DLD1 (cell line): ENCODE results near the gene EN2.

Experiments used
- in situ Hi-C: cut with HindIII; loops from 2 replicates; pipeline ENCODE4 v1.10.0; 2017; ENCODE audit warnings: low sequenced_read_pairs

Gene EN2

DNA sequence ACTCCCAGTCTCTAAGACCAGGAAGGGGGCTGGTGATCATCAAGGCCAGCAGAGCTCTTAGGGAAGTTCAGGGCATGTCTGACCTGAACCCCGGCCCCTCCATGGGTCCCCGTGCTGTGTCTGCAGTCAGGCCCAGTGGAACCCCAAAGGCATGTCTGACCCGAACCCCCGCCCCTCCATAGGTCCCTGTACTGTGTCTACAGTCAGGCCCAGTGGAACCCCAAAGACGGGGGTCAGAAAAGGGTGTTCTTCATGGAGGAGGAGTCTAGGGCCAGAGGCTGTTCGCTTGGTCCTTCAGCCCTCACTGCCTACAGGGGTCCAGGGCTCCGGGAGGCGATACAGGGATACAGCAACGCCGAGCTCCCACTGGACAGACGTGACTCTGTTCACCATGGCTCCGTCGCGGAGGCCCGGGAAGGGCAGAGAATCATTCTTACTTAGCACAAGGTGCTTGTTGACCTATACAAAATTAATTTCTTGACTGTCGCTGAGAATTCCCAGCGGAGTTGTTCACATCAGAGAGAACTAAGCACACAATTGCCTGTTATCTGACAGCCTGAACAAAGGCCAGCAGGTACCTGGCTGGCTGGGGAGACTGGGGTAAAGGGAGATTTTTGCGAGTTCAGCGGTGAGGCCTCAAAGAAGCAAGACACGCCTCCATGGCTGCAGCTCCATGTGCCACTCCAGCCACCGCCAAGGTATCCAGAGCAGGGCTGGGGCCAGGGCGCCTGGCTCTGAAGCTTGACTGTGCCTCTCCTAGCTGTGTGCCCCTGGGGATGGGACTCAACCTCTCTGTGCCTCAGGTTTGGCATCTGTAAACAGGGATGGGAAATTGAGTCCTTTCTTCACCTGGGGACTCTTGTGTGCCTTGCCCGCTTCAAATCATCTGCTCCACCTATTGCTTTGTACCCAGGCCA lies 26.8 kb downstream of the EN2 start:
- in situ Hi-C loops: no loop called here

DNA sequence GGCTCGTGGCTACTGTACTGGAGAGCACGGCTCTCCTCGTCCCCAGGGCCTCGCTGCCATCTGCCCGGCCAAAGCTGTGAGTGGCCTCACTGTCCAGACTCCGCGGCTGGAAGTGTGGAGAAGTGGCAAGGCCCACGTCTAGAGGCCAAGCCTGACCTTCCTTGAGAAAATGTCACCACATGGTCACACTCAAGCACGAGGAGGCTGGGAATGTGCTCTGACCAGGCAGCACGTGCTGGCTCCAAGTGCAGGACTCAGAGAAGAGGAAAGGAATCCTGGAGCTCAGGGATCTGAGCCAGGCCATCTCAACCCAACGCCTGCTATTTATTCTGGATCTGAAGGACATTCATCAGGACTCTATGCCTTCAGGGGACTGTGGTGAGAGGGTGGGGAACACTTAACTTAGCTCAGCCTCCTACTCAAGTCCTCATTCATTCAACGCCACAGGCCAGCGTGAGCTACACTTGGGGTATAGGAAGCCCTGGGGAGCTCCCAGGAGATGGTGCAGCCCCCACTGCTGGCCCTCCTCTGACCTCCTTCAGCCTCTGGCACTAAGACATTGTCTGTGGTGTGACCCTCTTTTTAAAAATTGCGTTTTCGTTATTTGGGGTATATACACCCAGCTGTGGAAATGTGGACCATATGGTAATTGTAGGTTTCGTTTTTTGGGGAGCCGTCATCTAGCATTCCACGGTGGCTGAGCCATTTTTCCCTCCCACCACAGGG lies 29.0 kb downstream of the EN2 start:
- in situ Hi-C loops: no loop called here

DNA sequence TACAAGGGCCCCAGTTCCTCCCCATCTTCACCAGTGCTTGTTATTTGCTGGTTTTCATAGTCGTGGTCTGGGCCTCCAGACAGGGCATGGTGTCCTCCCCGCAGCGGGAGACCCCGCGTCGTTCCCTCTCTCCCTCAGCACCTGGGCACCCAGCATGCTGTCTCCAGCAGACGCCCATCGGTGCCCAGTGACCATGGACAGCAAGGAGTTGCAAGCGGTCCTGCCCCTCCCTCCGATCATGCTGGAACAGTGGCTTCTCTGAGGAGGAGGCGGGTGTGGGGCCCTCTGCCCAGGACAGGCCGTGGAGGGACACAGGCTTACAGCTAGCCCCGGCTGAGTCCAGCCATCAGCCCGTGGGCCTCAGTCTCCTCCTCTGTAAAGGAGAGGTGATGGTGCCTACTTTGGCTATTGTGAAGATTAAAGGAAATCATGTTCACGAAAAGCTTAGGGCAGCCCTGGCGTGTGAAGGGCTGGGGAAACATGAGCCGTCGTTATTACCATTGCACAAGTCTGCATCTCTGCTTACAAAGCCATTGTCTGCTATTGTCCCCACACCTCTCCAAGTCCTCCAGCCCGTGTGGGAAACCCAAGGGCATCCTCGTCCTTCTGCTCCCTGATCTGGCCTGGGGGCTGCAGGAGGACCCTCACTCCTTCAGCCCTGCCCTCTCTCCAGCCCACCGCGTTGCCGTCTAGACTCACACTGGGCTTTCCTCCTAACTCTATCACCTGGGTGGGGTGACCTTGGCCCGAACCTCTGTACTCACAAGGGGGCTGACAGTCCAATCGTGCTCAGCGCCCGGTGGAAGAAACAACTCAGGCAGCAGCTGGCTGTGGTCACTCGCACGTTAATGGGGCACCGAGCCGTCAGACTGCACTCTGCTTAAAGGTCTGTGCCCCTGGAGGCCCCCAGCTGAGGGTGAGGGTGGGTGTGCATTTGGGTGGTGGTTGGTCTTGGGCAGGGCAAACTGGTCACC lies 29.9 kb downstream of the EN2 start:
- in situ Hi-C loops: no loop called here

DNA sequence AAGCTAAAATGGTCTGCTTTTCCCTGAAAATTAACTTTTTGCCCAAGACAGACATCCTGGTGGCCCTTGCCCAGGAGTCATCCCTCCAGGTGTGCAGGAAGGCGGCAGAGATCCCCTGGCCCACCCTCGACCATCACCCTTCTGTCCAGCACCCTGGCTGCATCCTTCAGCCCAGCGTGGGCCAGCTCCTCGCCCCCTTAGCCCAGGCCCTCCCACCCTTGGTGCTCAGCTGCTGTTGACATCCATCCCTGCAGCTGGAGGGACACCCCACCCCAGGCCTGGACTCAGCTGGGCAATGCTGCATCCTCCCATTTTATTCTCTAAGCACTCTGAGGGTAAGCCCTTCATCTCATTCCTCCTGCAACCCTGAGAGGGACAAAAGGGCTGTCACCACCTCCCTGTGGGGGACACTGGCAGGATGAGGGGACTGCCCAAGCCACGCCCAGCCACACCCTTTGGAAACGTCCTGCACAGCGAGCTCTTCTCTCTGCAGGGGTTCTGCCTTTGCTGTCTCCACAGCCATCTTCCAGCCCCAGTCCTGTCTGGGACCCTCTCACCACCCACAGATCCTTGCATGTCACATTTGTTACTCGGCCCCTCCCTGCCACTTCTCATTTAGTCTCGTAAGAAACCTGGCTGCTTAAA lies 30.7 kb downstream of the EN2 start:
- in situ Hi-C loops: no loop called here

DNA sequence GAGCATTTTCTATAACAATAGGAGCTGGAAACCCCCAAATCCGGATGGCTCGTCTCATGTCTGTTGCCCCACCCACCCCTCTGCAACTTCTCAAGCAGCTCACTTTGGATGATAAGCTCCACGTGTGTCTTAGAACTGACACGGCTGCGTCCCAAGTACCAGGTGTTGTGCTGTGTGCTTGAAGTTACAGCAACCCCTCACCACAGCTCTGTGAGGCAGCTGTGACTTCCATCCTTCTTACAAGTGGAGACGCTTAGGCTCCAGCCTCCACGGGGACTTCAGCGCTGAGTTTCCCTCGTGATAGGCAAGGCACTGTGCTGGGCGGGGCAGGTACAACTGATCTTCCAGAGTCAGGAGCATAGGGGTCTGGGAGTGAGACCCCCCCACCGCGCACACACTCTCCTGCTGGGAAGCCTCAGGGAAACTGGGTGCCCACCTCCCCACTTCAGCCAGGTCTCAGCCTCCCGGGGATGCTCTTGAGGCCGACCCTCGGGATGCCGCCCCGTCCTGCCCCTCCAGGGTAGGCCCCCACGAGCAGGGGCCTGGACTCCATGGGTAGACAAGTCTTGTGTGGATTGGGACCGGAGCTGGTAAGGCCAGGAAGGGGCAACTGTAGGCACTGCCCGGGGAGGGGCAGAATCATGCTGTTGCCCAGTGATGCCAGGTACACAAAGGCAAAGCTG lies 31.4 kb downstream of the EN2 start:
- in situ Hi-C loops: no loop called here

DNA sequence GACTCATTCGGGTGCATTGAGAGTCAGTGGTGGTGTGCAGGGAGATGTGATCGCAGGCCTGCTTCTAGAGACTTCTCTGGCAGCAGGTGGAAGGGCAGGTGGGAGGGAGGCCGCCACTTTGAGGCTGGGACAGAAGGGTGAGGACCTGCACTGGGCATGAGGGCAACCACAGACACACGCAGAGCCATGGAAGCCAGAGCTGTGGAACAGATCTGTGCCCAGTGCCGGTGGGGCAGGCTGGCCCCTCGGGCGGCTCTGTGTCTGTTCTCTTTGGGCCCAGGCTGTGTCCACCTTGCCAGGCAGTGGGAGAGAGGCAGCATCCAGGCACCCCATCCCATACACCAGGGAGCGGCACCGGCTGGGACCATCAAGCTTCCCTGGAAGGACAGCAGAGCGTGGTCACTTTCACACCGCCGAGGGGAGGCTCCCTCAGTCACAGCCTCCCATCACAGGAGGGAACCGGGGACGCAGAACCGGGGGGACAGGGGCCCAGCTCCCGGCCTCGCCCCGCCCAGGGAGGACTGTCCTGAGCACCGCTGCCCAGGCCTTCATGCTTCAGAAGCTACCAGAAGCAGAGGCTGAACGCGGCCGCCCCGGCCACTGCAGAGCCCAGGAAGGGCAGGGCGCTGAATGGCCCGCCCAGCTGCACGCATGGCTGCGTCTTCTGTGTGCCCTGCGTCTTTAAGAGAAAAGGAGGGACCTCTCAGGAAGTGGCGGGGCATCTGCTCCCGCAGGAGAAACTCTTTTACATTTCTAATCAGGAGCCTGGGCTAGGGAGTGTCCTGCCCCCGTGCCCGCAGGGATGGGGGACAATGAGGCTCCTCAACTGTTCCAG lies 32.1 kb downstream of the EN2 start:
- in situ Hi-C loops: no loop called here

DNA sequence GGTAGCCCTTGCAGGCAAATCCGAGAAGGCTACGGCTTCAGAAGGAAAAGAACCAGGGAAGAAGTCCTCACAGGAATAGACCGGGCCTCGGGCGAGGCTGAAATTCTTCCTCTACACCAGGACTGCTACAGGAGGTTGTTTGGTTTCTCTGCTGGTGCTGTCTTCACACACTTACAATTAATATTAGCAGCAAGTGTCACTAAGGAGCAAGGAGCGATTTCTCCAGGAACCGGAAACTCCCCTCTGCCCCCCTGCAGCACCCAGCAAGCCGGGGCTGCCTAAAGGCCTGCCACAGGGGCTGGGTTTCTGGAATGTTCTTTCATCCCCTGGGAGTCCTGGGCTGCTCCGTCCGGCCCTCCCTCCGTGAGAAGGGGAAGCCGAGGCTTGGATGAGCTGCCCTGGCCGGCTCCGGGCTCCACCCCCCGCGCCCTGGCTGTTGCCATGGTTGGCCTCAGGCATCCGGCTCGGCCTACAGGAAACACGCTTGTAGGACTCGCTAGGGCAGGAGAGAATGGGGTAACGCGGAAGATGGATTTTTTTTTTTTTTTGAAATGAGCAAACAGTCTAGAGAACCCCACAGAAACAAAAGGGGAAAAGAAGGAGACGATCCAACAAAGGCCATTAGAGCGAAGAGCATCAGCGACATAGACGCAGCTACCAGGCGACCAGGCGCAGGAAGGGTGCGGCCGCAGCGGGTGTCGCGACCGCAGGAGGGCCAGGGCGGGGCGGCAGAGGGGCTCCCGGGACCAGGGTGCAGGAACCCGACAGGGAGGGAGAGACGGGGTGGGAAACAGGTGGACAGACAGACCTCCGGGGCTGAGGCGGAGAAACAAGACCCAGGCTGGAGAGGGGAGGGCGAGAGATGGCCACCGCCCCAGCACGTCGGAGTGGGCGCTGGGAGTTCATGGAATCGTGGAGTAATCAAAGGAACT lies 33.0 kb downstream of the EN2 start:
- in situ Hi-C loops: no loop called here

DNA sequence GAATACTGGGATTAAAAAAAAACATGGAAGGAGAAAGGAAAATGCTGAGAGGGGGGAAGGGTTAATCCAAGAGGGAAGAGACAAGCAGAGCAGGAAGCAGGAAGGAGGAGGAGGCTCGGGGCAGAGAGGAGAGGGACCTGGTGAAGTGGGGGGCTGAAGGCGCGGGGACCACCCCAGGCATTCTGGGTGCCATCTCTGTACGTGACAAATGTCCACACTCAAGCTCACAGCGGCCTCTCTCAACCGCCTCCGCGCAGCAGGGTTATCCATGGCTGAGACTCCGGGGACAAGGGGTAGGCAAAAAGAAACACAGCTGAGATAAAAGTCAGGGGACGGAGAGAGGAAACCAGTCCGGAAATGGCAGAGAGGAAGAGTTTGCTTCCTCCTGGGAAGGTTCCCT lies 33.9 kb downstream of the EN2 start:
- in situ Hi-C loops: no loop called here

DNA sequence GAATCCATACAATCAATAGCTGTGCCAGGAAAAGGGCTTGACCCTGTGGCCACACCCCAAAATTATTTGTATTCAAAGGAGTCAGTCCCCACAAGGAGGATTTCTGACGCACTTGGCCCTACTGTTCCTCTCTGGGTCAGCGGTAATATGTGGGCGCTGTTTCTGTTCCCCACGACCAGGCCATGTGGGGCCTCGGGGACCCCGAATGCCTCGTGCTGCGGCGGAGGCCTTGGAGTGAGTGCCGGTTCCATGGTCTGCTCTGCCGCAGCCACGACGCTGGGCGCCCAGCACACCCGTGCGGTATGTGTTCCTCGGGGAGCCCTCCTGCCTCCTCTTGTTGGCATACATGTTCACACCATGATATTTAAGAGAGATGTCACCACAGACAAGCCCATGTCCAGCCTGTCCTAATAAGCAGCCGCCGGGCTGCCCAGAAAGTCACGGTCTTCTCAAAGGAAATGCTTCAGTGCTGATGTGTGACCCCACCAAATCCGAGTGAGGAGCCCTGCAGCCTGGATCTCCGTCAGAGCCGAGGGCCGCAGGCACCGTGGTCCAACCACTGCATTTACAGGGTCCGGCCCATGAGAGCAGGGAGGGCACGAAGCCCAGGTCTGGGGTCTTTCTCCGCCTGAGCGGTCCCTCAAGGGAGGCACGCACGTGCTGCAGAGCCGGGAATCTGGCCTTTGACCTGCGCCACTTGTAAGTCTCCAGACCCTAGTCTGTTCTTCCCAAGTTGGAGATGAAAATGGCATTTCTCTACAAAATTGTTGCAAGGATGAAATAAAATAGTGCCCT lies 36.0 kb downstream of the EN2 start:
- in situ Hi-C loops: no loop called here

DNA sequence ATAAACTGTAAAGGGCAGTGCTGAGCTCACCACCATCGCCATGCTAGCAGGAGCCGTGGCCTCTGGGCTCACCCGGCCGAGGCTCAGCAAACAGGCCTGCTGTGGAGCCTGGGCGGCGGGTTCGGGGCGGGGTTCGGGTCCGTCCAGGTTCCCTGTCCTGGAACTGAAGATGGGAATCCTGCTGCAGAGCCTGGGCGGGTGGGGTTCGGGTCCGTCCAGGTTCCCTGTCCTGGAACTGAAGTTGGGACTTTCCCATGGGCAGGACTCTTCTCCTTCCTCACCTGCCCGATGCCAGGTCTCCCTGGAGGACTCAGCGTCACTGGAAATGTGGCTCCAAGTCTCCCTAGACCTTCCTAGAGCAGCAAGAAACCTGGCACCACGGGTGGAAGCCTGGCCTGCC lies 36.6 kb downstream of the EN2 start:
- in situ Hi-C loops: no loop called here

DNA sequence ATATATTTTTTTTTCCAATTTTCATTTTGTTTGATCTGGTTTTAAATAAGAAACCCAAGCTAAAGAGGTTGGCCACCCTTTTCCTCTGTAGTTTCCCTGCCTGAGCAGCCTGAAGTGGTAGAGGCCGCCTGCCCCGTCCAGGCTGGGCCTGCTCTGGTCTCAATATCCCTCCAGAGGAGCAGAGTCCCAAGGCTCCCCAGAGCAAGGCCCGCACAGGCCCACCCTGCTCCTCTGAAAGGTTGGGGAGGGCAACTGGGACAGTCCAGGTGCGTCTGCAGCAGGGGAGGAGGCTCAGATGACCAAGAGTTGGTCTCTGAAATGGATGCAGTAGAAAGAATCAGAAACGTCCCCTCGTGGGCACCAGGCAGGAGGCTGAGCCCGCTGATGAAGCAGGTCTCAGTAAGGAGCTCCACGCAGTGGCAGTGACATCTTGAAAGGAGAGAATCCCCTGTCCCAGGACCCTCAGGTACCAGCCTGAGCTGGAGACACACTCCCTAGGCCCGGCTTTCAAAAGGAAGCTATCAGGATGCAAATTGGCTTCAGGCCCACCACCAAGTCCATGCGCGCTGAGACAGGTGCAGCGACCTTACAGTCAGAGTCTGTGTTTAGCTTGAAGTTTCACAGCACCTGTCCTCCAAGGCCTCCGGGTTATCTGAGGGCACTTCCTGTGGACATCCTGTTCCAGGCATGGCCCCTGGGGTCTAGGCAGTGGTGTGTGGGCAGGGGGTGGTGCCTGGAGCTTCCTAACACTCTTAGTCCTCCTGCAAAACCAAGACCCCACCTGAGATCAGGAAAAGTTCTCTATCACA lies 37.7 kb downstream of the EN2 start:
- in situ Hi-C loops: loop anchor here (5.0 kb wide), 1 partner anchor 42 kb away; no protein-coding TSS in a partner anchor

DNA sequence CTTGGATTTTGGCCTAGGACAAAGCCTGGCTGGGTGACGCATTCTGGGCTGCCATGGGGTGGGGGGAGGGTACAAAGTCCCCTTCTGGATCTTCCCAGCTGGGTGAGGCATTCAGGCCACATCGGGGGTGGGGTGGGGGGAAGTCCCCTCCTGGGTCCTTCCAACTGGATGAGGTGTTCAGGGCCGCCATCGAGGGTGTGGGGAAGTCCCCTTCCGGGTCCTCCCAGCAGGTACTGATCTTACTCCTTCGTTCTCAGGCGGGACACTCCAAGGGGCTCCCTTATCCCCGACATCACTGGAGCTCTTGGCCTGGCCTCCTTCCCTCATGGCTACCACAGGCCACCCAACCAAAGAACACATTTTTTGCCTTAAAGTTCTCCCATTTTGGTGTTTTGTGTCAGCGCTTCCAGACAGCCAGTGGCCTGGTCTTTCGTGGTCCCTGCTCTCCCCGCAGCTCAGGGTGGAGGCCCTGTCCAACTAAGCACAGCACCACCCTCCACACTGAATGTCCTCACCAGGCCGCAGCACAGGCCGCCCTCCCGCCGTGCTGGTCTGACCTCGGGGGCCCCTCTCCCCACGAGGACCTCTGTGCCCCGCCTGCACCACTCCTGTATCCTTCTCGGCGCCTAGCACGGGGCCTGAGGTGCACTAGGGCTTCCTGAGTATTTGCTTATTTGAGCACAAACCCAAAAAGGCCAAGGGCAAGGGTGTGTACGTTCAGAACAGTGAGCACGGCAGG lies 38.5 kb downstream of the EN2 start:
- in situ Hi-C loops: loop anchor here (5.0 kb wide), 1 partner anchor 41 kb away; no protein-coding TSS in a partner anchor

DNA sequence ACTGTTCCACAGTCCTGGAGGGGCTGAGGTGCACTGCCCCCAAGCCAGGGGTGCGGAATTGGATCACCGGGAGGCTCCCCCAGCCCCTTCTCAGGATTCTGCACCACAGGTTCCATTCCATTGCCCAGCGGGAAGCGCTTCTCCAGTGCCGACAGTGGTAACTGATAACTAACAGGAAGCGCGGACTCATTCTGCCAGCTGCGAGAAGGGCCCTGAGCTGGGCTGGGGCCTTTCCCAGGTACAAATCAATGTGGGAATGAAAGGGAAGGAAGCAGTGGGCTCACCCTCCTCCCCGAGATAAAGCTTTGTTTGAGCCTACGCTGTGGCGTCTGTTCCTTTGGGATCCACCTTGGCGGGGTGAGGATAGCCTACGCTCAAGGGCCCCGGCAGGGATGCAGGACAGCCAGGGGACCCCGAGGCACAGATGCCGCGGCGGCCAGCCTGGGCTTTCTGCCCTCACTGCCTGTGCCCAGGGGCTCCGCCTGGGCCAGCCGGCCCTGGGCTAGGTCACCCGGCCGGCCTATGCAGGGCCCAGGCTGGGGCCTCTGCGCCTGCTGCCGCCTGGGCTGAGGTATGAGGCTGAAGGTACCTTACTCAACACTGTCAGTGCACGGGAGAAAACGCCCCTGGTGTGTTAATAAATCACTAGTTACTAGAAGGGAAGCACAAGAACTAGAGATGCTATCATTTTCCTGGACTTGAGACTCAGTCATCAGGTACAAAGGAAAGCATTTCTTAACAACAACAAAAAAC lies 39.4 kb downstream of the EN2 start:
- in situ Hi-C loops: loop anchor here (5.0 kb wide), 1 partner anchor 40 kb away; no protein-coding TSS in a partner anchor

DNA sequence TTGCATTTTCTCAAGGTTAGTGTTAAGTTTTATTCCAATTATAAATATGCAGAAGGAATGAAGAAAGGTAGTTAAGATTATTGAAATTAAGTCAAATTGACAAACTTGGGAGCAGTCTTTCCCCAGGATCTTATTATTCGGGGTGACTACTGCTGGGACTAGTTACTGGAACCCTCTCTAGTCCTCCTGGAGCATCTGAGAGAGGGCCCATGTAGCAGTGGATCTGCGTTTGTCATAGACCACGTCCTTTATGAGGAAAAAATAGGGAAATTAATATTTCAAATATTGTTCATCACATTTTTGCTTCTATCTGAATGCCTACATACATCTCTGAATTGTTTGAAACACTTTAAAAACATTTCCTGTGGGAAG lies 47.5 kb downstream of the EN2 start:
- in situ Hi-C loops: no loop called here

DNA sequence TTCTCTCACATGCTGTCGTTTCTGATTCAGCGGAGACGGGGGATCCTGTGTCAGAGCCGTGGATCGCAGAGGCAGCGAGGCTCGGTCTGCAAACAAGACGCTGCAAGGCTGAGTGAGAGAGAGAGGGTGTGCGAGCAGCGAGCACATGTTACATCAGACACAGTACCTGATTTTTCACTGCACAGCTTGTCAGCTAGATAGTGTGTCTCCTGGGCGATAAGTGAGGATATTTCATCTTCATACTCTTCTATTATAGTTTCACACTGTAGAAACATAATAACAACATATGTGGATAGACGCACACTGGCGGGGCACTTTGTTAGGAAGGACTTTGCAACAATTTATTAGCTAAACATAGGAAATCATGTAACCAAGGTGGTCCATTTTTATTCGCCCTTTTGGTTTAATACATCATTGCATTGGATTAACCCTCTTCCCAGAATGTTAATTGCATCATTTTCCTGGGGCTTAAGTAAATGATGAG lies 49.0 kb downstream of the EN2 start:
- in situ Hi-C loops: no loop called here
